ENCODE data around the gene CDIP1.
A peak's percentile ranks its signal among the peaks of the same experiment; 100 is the strongest.
"Not testable (repeated sequence)": the region's sequence is repeated elsewhere in the genome, so short reads cannot be mapped to it uniquely, and the experiment has no call there.

CDIP1 gene

DNA sequence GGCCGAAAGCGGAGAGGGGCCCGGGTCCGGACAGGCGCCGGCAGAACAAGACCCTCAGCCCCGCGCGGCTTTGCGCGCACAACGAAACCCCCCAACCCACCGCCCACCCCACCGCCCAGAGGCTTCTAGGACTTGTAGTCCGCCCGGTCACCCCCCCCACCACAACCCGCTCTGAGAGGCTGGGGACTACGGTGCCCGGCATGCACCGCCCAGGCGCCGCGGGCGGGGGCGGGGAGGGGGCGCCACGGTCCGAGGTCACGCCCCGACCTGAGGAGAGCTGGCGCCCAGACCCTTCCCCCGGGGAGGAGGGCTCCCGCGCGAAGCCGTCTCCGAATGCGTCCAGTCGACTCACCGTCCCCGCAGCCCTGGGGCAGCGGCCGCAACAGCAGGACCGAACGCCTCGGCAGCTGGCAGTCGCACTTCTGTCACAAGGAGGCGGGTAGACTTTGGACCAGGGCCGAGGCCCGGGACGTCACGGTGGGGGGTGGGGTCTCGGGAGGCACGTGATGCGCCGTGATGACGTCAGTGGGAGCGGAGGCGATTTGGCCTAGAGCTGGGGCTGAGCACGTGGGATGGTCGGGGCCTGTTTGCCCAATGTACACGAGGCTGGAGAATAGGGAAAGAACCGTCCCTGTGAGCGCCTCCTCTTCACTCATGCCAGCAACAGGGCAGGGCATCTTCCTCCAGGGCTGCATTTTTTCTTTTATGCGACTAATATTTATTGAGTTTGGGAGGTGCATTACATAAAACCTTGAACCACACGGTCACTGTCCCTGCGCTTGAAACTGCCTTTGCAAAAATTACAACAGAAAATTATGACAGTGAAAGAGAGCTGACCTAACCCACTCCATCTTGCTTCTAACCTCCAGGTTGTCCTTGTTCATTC, at the start of gene CDIP1:
Gene CDIP1, minus strand, starts transcription at position 424 of the 886 bp plus-strand sequence. CDS start 24,643 bp downstream, outside the sequence.
- peak; percentile 55 for DNase-seq (ENCODE audit: low spot score)

DNA sequence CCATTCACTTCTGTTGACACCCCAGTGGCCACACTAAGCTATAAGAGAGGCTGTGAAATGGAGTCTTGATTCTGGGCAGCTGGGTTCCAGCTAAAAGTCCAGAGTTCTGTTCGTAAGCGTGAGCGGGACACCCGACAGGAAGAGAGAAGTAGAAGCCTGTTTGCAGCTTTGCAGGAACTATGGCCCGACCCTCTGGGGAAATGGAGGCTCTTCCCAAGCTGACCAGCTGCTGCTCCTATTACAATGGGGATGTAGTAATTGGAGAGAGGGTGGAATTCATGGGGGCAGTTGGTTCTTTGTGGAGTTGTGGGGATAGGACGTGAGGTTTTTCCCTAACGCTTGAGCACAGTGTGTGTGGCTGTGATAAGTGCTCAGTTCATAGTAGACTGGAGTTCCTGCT, 47.7 kb upstream of the CDIP1 start:
- DNase-seq (ENCODE audit: low spot score), result no peak

DNA sequence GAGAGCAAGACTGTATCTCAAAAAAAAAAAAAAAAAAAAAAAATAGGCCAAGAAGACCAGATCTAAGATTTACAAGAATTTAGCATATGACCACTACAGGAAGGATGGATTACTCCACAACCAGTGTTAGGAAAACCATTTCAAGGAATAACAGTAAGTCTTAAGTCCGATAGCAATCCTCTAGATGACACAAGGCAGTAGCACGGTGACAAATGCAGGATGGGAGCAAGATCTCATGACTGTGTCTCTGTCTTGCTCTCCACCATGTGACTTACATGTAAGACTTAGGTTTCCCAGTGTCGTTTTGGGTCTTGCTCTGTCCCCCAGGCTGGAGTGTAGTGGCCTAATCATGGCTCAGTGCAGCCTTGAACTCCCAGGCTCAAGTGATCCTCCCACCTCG, 45.3 kb upstream of the CDIP1 start:
- DNase-seq (ENCODE audit: low spot score), result no peak

DNA sequence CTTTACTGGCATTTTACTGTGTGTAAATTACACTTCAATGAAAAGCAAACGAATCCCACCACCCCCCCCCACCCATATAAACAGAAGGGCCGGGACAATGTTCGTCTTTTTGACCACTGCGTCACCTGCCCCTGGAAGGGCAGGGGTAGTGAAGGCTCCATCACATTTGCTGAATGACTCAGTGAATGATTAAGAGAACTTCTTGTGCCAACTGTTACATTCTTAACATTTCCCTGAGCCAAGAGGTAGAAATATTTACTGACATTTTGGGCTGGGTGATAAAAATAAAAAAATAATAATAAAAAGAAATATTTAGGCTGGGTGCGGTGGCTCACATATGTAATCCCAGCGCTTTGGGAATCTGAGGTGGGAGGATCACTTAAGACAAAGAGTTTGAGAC, 41.7 kb upstream of the CDIP1 start:
- DNase-seq (ENCODE audit: low spot score), result no peak

DNA sequence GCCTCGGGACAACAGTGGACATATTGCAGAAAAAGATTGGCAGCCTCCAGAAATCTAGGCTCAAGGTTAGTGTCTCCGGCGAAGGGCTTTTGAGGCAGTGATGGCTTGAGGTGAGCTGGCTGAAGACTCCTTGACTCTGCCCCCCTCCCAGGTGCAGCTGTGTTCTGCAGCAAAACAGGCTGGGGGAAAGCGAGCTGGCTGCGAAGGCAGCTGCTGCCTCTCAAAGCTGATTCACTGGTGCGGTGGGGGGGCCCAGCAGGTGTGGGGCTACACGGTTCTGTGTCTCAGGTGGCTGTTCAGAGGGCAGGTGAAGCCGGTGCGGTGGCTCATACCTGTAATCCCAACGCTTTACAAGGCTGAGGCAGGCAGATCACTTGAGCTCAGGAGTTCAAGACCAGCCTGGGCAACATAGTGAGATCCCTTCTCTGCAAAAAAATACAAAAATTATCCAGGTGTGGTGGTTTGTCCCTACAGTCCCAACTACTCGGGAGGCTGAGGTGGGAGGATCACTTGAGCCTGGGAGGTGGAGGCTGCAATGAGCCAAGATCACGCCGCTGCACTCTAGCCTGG, 40.5 kb upstream of the CDIP1 start:
- no peak for DNase-seq (ENCODE audit: low spot score)

DNA sequence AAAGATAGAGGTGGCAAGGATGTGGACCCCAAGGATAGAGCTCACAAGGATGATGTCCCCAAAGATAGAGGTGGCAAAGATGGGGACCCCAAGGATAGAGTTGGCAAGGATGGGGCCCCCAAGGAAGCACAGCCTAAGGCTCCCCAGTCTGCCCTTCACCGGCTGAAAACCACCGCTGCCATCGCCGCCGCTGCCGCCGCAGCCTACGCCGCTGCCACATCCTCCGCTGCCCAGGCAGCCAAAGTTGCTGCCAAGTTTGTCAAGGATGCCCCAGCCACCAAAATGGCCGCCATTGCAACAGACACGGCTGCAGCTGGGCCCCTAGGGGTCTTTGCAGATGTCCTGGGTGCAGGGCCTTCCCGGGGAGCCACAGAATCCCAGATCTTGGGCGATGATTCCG, 37.4 kb upstream of the CDIP1 start:
- no peak for DNase-seq (ENCODE audit: low spot score)

DNA sequence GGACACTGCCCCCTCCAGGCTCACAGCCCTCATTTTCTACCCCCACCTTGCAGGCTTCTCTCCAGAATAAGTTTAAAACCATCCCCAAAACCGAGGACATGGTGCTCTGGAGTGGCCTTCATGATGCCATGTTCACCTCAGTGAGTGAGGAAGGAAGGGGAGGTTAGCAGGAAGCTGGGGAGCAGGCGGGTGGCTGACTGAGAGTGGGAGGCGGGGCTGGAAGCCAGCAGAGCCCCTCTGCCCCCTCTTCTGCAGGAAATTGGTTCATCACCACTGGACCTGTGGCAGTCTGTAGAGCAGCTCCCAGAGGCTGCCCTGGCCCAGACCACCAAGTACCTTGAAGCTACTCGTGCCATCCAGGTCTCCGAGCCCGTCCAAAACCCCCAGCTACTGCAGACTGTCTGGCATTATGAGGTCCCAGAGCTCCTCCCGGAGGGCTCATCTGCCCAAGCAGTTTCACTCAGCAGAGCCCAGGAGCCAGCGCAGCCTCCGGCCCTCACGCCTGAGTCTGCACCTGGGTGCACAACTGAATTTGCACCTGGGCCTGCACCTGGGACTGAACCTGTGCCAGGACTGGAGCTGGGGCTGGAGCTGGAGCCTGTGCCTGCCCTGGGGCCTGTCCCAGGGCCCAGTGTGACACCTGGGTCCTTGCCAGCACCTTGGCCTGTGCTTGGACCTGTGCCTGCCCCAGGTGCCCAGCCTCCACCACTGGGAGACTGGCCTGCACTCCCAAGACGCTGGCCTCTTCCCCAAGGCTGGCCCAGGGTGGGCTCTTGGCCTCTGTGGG, 36.5 kb upstream of the CDIP1 start:
- DNase-seq (ENCODE audit: low spot score), result no peak

DNA sequence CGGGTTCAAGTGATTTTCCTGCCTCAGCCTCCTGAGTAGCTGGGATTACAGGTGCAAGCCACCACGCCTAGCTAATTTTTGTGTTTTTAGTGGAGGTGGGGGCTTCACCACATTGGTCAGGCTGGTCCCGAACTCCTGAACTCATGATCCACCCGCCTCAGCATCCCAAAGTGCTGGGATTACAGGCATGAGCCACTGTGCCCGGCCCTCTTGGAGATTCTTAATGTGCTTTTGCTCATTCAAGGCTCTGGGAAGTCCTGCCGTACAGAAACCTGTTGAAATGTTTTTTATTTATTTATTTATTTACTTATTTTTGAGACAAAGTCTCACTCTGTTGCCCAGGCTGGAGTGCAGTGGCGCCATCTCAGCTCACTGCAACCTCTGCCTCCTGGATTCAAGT, 35.4 kb upstream of the CDIP1 start:
- not testable (repeated sequence) for DNase-seq (ENCODE audit: low spot score)

DNA sequence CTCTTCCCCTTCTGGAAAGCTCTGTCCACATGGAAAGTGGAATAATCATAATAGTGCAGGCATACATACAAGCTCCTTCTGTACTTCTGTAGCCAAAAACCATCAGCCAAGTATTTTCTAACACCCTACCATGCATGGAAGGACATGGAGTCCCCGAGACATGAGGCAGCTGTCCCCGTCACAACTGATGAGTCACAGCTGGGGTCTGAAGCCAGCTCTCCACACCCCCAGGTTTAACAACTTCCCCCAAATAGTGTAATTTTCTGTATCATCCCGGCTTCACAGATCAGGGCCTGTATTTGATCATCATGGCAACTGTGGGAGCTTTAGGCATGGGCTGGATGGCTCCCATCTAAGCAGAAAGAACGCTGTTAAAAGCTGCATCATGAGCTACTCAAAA, 34.1 kb upstream of the CDIP1 start:
- no peak for DNase-seq (ENCODE audit: low spot score)

DNA sequence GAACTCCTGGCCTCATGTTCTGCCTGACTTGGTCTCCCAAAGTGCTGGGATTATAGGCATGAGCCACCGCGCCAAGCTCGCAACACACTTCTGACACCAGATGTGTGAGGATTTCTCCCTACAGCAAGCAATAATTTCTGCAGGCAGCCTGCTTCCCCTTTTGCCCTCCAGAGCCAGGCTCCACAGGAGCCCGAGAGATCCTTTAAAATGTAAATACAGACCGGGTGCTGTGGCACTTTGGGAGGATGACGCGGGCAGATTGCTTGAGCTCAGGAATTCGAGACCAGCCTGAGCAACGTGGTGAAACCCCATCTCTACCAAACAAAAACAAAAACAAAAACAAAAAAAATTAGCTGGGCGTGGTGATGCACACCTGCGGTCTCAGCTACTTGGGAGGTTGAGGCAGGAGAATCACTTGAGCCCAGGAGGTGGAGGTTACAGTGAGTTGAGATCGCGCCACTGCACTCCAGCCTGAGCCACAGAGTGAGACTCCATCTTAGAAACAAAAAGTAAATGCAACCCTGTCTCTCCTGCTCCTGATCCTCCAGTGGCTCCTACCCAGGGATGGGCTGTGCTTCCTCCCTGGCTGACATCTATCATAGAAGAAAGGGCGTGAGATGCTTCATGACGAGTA, 32.2 kb upstream of the CDIP1 start:
- DNase-seq (ENCODE audit: low spot score), result no peak

DNA sequence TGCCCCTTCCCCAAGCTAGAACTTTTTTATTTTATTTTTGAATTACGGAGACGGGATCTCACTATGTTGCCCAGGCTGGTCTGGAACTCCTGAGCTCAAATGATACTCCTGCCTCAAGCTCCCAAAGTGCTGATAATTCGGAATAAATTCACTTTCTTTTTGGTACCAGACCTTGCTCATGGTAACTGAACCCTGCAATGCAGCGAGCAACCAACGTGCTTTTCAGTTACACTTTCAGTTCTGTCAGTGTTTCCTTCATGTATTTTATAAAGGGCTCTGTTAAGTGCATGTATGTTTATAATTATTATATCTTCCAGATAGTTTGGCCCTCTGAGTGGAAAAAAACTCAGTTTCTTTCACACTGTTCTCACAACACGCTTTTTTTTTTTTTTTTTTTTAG, 31.5 kb upstream of the CDIP1 start:
- no peak for DNase-seq (ENCODE audit: low spot score)

DNA sequence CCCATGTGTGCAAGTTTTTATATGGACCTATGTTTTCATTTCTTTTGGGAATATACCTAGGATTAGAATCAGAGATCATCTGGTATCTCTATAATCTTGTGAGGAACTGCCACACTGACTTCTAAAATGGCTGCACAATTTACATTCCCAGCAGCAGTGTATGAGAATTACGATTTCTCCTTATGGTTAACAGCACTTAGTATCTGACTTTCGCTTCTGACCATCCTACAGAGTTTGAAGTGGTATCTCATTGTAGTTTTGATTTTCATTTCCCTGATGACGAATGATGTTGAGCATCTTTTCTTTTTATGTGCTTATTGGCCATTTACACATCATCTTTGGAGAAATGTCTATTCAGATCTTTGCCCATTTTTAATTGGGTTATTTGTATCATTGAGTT, 27.6 kb upstream of the CDIP1 start:
- DNase-seq (ENCODE audit: low spot score), result no peak

DNA sequence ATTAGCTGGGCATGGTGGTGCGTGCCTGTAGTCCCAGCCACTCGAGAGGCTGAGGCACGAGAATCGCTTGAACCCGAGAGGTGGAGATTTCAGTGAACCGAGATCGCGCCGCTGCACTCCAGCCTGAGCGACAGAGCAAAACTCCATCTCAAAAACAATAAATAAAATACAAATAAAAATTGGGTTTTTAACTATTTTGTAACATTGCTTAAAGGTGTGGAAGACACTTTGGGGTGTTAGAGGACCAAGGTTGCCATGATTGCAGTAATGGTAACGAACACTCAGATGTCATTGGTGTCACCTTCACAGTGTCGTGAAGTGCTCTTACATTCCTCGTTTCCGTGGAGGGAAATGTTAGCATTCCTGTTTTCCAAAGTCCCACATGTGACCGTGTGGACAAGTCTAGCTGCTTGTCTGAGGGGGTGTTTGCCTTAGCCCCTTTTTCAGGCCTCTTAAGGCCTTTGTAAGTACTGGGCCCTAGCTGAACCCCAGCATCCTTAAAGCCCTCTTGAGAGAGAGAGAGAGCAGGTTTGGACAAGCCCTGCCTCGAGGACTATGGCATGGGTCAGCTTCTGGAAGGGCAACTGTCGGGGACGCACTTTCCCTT, 26.2 kb upstream of the CDIP1 start:
- DNase-seq (ENCODE audit: low spot score), result no peak

DNA sequence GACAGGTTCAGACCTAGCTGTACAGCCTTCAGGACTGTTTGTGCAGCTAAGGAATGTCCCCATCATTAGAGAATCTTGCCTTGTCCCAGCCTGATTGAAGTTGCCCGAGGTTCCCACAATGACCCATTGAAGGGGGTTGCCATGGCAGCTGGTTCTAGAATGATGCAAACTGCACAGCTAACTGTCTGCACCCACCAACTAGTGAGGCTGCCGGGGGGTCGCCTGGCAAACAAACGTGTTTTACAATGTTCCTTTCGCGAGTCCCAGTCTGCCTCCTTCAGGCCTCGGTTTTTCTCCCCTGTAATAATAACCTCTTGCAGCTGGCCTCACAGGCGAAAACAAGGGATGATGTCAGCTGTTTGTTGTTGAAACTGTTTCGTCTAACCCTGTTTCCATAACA, 23.0 kb upstream of the CDIP1 start:
- no peak for DNase-seq (ENCODE audit: low spot score)

DNA sequence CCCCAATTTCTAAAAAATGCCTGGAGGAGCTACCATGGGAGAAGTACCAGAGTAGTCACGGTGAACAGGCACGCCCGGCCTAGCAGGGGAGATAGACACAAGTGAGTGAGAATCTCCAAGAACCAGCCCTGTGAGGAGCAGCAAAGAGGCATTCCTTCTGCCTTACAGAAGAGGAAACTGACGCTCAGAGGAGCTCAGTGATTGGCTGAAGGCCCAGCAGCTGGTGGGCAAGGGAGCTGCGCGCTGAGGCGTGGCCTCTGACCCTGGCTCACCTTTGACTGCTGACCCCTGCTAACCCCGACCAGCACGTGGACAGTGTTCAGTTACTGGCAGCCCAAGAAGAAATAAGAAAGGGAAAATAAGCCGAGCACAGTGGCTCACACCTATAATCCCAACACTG, 19.4 kb upstream of the CDIP1 start:
- DNase-seq (ENCODE audit: low spot score), result no peak

DNA sequence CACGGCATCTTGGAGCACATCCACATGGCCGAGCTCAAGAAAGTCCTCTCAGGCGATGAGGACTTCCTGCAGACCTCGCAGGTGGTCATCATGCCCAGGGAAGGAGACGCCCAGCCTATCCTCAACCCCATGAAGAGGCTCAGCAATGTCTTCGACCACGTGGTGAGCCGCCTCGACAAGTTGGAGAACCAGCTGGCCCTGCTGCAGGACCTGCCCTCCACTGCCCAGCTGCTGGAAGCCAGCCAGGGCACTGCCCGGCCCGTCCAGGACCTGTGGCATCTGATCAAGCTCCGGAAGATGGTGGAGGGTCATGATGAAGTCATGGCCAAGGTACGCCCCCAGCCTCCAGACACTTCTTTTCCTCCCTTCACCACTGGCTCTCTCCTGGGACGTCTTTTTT, 18.0 kb upstream of the CDIP1 start:
- no peak for DNase-seq (ENCODE audit: low spot score)

DNA sequence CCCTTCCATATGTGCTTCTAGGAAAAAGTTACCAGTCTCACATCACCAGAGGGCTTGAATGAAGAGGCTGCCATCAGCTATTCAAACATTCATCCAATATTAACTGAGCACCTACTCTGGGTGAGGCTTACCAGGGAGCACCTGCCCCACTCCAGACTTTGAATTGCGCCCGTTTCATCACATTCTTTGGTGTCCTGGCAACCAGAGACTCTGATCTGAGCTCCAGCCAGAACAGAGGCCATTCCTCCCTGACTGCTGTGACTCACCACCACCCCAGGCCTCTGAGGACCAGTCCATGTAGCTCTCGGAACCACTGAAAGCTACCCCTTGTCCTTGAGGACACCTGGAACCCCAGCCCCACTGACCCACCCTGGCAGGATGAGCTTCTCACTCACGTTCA, 17.5 kb upstream of the CDIP1 start, which contains the start of gene C16orf96:
Gene C16orf96, plus strand, starts transcription at position 229 of the 400 bp plus-strand sequence. Its CDS starts 150 bp downstream, at position 379.
- DNase-seq (ENCODE audit: low spot score), result no peak

DNA sequence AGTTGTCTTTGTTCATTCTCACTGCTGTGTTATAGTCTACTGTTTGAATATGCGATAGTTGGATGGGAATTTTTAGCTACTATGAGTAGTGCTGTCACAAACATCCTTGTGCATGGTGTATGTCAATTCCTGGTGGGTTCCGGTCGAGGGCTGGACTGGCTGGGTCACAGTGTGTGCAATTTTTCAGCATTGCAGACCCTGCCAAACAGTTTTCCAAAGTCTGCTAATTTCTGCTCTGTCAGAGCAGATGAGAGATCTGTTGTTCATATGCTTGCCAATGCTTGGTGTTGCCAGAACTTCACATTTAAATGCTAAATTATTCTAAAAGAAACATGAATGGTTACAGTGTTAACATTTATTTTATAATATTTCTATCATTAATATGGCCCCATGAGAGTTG, 14.0 kb upstream of the CDIP1 start:
- DNase-seq (ENCODE audit: low spot score), result no peak

DNA sequence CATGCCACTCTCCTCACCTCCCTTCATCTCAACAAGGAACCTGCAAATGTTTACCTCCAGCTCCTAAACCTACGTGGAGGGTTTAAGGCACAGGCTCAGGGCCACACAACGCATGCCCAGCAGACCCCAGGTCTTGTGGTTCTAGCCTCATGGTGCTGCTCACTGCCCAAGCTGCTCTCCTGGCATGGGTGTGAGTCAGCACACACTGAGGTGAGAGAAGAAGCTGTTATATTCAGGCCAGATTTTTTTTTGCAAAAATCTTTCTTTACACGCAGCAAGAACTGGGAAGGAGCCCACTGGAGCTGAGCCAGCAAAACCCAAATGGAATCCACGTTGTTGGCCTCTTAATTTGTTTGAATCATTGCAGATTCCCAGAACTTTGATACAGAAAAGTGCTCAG, 12.0 kb upstream of the CDIP1 start:
- no peak for DNase-seq (ENCODE audit: low spot score)

DNA sequence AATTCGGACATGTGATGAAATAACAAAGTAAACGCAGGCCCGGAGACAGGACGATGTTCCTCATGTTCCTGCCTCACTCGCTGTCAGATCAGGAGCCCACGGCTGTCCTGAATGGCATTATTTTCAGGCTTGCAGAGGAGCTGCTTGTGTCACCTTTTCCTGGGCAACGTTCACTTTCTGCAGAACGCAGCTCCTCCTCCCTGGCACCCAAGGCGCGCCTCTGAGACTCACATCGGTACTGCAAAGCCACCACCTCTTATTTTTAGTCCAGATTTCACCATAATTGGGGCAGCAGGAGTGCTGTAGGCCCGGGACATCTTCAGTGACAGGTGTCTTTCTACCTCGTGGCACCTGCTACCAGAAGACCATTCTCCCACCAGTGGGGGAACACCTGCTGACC, 9.6 kb upstream of the CDIP1 start:
- DNase-seq (ENCODE audit: low spot score), result no peak

DNA sequence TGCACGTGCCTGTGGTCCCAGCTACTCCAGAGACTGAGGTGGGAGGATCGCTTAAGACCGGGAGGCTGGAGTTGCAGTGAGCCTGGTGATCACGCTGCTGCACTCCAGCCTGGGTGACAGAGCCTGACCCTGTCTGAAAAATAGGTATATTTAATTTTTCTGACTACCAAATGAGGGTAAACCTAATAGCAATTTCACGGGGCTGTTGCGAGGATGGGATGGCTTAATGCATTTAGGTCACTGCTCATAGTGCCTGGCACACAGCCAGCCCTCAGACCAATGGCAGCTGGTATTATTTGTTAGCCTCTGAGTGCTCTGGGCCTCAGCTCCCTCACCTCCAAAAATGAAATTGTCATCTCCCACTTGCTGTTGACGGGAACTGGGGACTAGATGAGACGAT, 5.9 kb upstream of the CDIP1 start:
- no peak for DNase-seq (ENCODE audit: low spot score)

DNA sequence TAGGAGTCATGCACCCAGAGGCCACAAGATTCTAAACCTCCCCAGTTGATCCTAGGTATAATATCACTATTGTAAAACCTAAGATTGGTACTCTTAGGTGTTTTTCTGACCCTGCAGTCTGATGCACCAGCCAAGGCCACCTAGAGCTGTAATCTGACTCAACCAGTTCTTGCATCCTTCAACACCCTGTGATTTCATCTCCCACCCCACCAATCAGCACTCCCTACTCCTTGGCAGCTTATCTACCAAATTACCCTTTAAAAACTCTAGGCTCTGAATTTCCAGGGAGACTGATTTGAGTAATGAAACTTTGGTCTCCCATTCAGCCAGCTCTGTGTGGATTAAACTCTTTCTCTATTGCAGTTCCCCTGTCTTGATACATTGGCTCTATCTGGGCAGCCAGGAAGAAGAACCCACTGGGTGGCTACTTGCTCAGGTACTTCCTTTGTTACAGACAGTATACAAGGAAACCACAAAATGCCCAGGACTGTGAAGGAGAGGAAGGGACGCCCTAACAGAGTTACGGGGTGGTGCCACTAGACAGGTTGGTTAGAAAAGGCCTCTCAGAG, 1.2 kb upstream of the CDIP1 start:
- no peak for DNase-seq (ENCODE audit: low spot score)

All from SW480 (cell line).